RCC 7860 (cell line): ENCODE measurements around the gene SAP30.

Experiments
- DNase-seq: peaks from one replicate; pipeline ENCODE4 v3.0.0-alpha.2; 2015; ENCODE audit warnings: low spot score
- FAIRE-seq: peaks from 2 replicates; lab custom pipeline; 2012; peaks lifted over from hg19 to GRCh38; lab: Jason Lieb, UNC

The SAP30 gene

DNA sequence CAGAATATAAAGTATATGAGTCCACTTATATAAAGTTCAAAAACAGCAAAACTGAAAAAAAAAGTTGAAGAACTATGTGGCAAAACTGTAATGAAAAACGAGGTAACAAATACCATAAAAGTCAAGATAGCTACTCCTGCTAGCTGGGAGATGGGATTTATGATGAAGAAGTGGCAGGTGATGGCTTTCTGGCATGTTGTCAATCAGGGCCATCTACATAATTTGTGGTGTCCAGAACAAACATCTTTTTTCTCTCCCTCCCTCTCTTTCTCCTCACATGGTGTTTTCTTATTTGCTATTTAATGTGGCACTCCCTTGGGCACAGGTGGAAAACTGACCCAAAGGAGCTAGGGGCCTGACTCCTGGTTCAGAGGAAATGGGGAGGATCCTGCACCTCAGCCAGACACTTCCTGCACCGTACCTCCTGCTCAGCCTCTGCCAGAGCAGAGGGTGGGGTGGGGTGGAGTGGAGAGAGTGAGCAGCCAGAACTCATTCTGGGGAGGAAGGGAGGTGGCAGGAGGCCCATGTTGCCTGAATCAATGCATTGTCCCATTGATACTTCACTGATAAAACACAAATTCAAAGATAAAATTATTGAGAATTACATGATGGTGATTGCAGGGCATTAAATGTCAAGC lies 5.3 kb upstream of the SAP30 start:
- DNase-seq, result no peak
- no peak for FAIRE-seq

GRCh38 chr4:173367285-173367684 lies 3.5 kb upstream of the SAP30 start:
- DNase-seq (no peak), FAIRE-seq (no peak)

GRCh38 chr4:173367946-173368345 lies 2.8 kb upstream of the SAP30 start:
- FAIRE-seq, result no peak
- DNase-seq, result no peak

DNA sequence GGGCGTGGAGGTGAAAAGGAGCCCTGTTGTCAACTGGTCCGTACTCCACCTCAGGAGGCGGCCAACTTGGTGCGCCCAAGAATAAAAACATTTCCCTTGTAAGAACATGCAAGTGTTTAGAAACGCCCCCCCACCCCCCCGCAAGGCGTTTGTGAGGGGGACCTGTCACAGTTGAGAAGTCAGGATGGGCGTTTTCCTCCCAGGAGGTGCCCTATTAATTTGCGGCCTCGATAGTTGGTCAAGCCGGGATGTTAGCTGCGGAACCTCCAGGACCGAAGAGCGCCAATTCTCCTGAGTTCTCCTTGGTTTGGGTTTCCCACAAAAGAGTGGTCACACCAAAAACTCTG lies 651 bp upstream of the SAP30 start:
- DNase-seq (no peak), FAIRE-seq (no peak)

- DNase-seq (peak; percentile 34), FAIRE-seq (no peak)
Observed at GRCh38 chr4:173371292-173372192, 788 bp downstream of the SAP30 start.

- FAIRE-seq, result no peak
- DNase-seq, result no peak
Observed at GRCh38 chr4:173374588-173374987, 3.8 kb downstream of the SAP30 start.

GRCh38 chr4:173379929-173380328 lies 9.2 kb downstream of the SAP30 start:
- FAIRE-seq, result no peak
- no peak for DNase-seq

DNA sequence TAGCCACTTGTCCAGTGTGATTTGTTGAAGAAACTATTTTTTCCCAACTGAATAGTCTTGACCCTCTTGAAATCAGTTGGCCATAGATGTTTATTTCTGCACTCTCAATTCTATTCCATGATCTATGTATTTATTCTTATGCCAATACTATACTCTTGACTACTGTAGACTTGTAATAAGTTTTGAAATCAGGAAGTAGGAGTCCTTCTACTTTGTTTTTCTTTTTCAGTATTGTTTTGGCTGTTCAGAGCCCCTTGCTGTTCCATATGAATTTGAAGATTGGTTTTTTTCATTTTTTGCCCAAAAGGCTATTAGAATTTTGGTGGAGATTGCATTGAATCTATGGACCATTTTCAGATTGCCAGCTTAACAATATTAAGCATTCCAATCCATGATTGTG lies 10.2 kb downstream of the SAP30 start:
- FAIRE-seq (no peak), DNase-seq (no peak)

DNA sequence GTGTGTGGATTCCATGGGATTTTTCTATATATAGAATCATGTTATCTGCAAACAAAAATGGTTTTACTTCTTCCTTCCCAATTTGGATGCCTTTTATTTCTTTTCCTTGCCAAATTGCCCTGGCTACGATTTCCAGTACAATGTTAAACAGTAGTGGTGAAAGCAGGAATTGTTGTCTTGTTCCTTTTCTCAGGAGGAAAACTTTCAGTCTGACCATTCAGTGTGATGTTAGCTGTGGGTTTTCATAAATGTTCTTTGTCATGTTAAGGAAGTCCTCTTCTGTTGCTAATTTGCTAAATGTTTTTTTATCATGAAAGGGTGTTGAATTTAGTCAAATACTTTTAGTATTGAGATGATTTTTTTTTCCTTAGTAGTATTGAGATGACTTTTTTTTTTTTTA lies 10.9 kb downstream of the SAP30 start:
- no peak for DNase-seq
- FAIRE-seq, result no peak

GRCh38 chr4:173382349-173382748 lies 11.6 kb downstream of the SAP30 start:
- DNase-seq (no peak), FAIRE-seq (no peak)

DNA sequence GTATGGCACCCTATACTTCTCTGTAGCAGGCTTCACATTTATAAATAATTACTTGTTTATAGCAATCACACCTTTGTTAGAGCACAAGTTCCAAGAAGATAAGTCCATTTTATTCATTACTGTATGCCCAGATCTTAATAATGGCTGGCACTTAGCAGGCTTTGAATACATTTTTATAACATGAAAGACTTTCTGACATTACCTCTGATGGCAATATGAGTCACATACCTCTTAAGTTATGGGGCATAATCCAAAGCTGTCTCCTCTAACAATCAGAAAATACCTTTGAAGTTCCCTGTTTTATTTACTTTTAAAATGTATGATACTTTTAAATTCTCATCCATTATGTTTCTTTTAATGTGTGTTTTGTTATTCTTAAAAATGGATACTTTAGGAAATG lies 16.0 kb downstream of the SAP30 start:
- FAIRE-seq (no peak), DNase-seq (no peak)

DNA sequence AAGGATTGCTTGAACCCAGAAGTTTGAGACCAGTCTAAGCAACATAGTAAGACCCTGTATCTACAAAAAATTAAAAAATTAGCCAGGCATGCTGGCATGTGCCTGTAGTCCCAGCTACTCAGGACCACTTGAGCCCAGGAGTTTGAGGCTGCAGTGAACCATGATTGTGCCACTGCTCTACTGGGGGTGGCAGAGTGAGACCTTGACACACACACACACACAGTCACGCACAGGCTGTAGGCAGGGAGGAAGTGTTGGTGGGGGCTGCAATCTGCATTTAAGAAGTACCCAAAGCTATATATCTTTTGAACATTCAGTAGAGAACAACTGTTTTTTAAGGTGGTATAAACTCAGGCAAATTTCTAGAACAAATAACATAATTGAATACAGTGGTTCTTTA lies 20.9 kb downstream of the SAP30 start:
- no peak for DNase-seq
- FAIRE-seq, result no peak

DNA sequence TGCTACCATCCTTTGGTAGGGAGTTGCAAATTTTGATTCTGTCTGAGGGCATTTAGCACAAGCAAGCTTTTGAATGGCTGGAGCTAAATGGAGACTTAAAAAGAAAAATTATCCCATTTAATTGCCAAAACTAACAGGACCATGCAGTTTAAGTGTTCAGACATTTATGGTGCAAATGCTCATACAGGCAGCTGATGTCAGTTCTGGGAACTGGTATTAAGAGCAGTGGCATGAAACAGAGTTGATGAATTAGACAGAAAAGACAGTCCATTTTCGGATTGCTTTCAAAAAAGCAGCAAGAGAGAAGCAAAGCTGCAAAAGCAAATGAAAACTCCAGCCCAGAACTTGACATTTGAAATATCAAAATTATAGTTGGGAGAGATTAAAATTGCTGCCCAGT lies 26.9 kb downstream of the SAP30 start:
- FAIRE-seq (no peak), DNase-seq (no peak)

- DNase-seq (no peak), FAIRE-seq (no peak)
Observed at GRCh38 chr4:173398220-173398619, 27.5 kb downstream of the SAP30 start.

DNA sequence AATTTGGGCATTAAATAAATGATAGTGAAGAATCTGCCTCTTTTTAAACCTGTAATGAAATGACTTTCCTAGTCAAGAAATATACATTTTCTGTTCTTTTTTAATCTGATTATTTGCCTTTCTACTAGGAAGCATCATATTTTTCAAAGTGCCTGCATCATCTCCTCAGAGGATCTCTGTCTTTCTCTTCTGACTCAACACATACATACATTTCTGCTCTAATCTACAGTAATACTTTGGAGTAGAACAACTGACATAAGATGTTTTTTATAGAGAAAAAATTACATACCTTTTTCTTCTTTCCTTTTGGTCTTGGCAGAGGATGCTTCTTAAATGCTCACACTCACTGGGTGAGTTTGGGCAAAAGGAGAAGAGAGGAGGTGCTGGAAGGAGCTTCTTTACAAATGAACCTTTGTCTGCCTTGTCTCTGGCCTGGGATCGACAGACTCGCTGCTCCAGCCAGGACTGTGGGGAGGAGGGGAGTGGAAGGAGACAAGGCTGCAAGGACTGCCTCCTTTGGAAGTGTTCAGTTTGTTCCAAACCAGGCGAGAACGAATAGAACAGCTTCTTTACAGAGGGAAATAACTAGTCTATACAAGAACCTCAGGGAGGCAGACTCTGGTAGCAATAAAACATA lies 28.1 kb downstream of the SAP30 start, which contains the start of gene SCRG1:
SCRG1 (minus strand) TSS at position 338 of the 637 bp plus-strand sequence. CDS start 7,702 bp downstream, outside the sequence.
- FAIRE-seq (no peak), DNase-seq (no peak)

- no peak for DNase-seq
- FAIRE-seq, result no peak
Observed at GRCh38 chr4:173401063-173401462, 30.3 kb downstream of the SAP30 start.

DNA sequence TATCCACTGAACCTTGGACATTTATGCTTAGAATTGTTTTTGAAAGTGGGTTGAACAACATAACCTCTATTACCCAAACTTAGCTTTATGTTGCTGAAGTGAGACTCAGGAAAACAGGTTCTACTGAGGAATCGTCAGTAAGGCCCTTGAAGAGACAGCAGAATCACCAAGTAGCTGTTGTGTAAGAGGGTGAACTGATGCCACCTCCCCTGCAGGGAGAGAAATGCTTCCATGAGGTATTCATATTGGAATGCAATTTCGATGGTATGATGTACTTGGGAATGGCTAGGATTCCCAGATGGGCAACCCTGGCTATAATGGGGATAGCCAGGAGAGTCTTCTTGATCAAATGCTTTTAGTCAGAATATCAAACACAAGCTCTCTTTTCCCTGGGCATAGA lies 32.3 kb downstream of the SAP30 start:
- FAIRE-seq (no peak), DNase-seq (no peak)

GRCh38 chr4:173404296-173404865 lies 33.6 kb downstream of the SAP30 start:
- FAIRE-seq, result no peak
- no peak for DNase-seq

DNA sequence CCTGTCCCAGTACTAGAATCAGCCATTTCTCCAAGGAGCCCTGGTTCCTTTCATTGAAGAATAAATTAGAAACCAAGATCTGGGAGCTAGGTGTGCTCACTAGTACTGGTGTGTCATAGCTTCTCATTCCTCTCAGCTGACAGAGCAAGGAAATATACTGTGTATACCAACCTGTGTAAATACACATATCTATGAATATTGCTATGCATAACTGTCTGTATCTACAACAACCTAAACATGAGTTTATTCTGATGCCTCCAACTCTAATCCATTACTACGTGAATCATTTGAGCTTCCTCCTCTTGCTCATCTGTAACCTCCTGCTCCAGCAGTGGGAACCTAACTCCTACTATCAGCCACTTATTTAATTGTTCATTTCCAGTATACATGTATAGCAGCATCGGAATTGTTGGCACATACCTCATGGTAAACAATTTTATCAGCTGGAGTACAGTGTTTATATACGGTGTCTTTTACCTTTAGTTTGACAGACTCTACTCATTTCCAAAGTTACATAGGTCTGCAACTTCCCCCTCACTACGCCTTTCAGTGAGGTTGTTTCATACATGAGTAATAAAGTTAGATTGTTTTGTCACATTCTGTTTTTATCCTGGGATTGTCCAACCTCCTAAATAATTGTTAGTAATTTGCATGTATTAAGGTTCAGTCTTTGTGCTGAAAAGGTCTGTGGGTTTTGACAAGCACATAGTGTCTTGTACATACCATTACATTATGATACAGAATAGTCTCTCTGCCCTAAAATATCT lies 35.3 kb downstream of the SAP30 start:
- no peak for FAIRE-seq
- DNase-seq, result no peak

GRCh38 chr4:173410079-173410478 lies 39.3 kb downstream of the SAP30 start:
- no peak for DNase-seq

More at GRCh38 chr4:173410079-173410478, 39.3 kb downstream of the SAP30 start:
- no peak for FAIRE-seq
